Activated T-cell treated with anti-CD3 and anti-CD28 coated beads for 1 hour (primary cell): ENCODE measurements around the gene NANOS3.
"Not testable (repeated sequence)": the region's sequence is repeated elsewhere in the genome, so short reads cannot be mapped to it uniquely, and the experiment has no call there.

Experiments
- DNase-seq: peaks from one replicate; pipeline ENCODE4 v3.0.0-alpha.2; 2020; ENCODE audit warnings: low read depth

The NANOS3 gene

DNA sequence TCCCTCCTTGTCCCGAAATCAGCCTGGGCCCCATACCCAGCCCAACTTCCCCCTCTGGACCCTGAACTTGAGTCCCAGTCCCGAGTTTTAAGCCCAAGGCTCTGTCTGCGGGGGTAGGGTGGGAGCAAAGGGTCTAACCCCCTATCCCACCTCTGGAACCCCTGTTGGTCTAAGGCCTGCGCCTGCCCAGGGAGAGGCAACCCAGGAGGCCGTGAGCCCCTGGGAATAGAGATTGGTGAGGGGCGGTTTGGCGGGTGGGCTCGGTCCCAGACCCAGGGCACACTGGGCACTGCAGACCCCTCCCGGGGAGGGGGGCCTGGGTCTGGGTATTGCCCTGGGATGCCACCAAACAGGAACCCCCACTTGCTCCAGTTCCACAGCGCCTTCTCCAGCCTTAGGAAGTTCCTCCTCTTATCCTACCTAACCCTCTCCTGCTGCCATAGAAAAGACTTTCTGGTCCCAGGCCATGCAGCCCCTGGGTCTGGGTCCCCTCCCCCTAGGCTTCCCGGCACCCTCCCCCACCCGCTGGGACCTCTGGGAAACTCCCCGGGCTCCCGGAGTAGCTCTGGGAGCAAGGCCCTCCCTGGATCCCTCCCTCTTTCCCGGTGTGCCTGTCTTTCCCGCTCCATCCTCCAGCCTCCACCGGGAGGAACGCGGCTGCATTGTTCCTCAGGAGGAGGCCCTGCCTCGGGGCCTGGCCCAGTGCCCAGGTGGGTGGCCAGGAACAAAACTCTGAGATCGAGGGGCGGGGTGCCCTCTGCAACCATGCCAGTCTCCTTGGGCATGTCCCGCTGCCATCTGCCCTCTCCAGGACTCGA is 33.6 kb upstream of the NANOS3 start:
- DNase-seq: no peak

- DNase-seq: no peak
Observed at GRCh38 chr19:13844130-13844631, 32.8 kb upstream of the NANOS3 start.

GRCh38 chr19:13846557-13847406 is 30.2 kb upstream of the NANOS3 start:
- DNase-seq: peak; percentile 87

DNA sequence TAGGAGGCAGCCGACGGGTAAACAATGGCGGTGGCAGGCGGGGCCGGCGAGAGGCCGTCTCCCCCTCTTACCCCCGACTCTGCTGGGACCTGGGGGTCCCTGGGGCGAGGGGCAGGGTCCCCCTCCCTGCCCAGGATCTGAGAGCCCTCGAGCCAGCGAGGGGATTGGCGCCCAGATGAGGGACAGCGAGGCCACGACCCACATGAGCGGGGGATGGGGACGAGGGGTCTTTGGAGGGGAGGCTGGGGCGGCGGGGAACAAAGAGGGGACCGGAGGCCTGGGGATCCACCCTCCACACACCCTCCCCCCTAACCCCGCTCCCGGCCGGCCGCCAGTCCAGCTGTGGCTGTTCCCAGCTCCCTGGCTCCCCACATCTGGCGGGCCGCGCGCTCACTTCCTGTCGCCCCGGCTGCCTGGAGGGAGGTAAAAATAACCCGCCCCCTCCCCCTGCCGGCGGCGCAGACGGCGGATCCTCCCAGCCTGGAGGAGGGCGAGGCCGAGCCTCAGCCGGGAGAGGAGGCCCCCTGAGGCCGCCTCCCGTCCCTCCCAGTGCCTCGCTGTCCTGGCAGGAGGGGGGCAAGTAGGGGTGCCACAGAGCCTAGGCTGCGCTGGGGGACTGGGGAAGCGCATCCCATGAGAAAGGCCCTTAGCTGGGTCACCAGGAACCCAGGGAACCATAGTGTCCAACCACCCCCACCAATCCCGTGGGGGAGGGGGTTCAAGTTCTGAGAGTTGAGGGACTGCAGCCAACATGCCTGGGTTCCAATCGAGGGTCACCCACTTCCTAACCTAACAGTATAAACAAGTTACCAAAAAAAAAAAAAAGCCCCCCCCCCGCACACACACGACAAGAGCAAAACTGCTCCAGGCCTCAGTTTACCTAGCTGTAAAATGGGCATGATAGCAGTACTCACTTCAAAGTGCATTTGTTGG is 29.3 kb upstream of the NANOS3 start:
- DNase-seq: peak; percentile 70

GRCh38 chr19:13848340-13848677 is 28.6 kb upstream of the NANOS3 start:
- no peak for DNase-seq

- DNase-seq: no peak
Observed at GRCh38 chr19:13848798-13849676, 27.9 kb upstream of the NANOS3 start.

DNA sequence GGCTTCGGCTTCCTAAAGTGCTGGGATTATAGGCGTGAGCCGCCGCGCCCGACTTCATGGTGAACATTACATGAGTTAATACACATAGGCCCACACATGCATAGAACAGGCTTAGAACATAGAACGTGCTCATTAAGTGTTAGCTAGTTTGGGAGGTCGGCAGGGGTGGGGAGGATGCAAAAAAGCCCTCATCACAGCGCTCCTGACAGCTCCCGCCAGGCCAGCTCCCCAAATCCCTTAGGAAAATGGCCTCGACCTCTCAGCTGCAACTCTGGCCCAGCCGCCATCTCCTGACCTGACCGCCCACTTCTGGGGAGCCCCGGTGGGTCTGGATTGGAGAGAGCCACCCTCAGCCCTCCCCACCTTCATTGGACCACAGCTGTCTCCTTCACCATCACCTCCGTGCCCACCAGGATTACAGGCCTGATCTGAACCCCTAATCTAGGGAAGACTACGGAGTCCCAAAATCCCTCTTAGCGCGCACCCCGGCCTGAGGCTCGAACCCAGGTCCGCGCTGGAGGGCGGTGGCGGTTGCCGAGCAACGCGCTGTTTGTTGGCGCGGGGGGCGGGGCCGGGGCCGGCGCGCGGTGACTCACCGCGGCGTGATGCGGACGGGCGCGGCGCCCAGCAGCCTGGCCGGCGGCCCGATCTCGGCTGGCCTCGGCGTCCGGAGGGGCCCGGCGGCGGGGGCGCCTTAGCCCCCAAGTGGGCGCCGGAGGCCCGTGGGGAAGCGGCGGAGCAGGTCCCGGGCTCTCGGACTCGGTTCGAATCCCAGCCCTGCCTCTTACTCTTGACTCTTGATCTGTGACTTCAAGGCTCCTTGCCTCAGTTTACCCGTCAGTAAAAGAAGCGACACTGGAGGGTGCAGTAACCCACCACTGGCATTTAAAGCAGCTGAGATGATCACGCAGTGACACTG is 26.7 kb upstream of the NANOS3 start:
- no peak for DNase-seq

- DNase-seq: peak; percentile 61
Observed at GRCh38 chr19:13850910-13851733, 25.8 kb upstream of the NANOS3 start.

DNA sequence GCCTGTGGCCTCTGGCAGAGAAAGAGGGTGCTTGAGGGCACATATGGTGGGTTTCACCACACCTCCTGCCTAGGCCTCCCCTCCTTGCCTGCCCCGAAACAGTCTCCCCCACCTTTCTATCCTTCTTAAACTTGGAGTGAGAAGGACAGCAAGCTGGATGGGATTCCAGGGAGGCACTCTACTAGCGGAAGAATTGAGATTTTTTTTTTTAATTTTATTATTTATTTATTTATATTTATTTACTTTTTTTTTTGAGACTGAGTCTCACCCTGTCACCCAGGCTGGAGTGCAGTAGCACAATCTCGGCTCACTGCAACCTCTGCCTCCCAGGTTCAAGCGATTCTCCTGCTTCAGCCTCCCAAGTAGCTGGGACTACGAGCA is 25.2 kb upstream of the NANOS3 start:
- not testable (repeated sequence) for DNase-seq

- not testable (repeated sequence) for DNase-seq
Observed at GRCh38 chr19:13852171-13852707, 24.7 kb upstream of the NANOS3 start.

GRCh38 chr19:13856497-13856896 is 20.4 kb upstream of the NANOS3 start:
- no peak for DNase-seq

- DNase-seq: no peak
Observed at GRCh38 chr19:13859361-13859880, 17.5 kb upstream of the NANOS3 start.

DNA sequence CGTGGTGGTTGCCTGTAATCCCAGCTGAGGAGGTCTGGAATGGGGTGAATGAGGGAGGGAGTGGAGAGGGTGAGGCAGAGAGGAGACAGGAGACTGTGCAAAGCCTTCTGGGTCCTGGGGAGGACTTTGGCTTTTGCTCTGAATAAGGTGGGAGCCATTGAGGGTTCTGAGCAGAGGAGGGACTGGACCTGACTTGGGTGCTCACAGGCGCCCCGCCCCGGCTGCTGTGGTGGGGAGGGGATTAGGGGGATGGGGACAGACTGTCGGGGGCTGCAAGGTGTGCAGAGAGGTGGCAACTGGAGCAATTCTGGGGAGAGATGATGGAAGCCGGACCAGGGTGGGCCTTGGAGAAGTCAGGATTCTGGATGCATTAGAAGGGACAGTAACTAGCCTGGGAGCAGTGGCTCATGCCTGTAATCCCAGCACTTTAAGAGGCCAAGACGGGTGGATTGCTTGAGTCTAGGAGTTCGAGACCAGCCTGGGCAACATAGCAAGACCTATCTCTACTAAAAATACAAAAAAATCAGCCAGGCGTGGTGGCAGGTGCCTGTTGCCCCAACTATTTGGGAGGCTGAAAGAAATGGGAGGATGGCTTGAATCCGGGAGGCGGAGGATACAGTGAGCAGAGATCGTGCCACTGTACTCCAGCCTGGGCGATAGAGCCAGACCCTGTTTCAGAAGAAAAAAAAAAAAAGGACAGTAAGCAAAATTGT is 16.1 kb upstream of the NANOS3 start:
- no peak for DNase-seq

DNA sequence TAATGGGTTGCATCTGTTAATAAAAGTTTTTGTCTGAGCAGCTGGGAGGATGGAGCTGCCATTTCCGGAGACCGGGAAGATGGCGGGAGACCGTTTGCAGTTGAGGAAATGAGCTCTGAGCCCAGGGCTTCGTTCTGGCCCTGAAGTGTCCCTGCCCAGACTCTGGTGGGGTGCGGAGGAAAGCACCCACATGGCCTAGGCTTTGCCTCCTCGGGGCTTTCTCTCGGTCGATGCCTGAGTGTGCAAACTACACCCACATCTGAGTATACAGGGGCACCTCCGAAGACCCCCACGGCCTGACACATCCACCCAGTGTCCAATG is 15.6 kb upstream of the NANOS3 start:
- DNase-seq: no peak

DNA sequence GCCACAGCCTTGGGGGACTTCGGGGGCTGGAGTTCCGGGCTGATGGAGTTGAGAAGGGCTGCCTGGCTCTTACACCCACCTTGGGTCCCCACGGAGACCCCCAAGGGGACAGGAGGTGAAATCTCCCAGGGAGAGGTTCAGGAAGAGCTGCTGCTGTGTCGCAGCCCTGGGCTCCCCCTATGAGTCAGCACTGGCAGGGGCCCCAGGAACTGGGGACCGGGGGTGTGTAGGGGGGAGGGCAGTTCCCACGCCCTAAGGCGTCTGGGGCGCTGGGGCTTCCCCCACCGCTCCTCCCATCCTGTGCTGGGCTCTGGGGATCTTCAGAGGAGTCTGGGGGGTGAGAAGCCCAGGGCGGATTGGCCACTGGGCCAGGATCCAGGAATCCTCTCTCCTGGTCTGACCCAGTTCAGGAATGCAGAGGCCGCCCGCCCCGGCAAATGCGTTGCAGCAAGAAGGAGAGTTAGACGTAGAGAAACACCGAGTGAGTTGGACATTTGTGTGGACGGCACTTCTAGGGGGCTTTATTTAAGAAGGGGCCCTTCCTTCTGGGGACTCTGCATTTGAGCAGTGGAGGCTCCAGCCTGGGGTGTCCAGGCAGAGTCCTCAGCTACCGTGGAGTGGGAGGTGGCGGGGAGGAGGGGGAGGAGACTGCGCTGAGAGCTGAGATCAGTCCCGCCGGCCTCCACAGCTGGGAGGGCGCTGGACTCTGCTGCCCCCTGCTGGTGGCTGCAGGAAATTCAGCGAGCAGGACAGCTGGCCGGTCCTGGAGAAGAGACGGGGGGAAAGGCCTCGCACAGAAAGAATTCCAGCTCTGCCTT is 15.0 kb upstream of the NANOS3 start:
- peak; percentile 83 for DNase-seq

DNA sequence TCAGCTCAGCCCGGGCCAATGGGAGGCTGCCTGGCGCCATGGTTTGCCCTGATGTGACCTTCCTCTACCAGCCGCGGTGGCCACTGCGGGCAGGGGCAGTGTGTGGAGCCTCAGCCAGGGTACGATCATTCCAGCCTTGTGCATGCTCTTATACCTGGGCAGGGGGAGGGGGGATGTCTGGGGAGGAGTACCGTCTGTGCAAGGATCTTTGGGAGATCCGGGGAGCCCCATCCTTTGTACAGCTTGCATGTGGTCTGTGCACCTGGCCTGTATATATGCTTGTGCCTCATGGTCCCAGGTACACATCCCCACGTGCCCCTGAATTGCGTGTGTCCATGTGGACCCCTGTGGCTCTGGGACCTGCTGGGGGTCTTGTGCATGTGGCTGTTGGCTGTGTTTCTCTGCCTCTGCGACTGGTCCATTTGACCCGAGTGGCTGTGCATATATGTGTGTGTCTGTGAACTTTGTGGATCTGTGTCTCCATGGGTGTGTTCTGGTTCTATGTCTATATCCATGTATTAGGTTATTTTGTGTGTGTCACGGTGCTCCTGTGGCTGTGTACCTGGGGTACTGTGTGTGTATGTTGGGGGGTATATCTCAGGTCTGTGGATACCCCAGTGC is 12.8 kb upstream of the NANOS3 start:
- DNase-seq: no peak
